Stimulated activated CD8-positive, alpha-beta memory T cell treated with anti-CD3 and anti-CD28 coated beads, Interleukin-7, amount 100 ng/mL, for 1 hour (primary cell): Measurements from ENCODE around the gene ABCB9.
"Not testable (repeated sequence)": the region's sequence is repeated elsewhere in the genome, so short reads cannot be mapped to it uniquely, and the experiment has no call there.

Experiments
- DNase-seq, 2 donors: peaks; one replicate each; pipeline ENCODE4 v3.0.0-alpha.2; 2020; ENCODE audit warnings: low read depth in 2 of 2

Gene ABCB9

GRCh38 chr12:122895320-122895703, 71.0 kb downstream of the ABCB9 start:
- no peak for DNase-seq

- DNase-seq, result no peak
These were observed 71.8 kb downstream of the ABCB9 start for GRCh38 chr12:122894193-122895121.

- no peak for DNase-seq
These were observed 72.8 kb downstream of the ABCB9 start for GRCh38 chr12:122893208-122894153.

GRCh38 chr12:122892724-122893123, 73.5 kb downstream of the ABCB9 start:
- DNase-seq, result not testable (repeated sequence)

- no peak for DNase-seq
These were observed 74.4 kb downstream of the ABCB9 start for GRCh38 chr12:122891661-122892525.

- DNase-seq, result no peak
These were observed 76.3 kb downstream of the ABCB9 start for GRCh38 chr12:122889761-122890520.

- DNase-seq, result no peak
These were observed 78.0 kb downstream of the ABCB9 start for GRCh38 chr12:122888232-122888752.

- no peak for DNase-seq
These were observed 78.4 kb downstream of the ABCB9 start for GRCh38 chr12:122887819-122888212.

- DNase-seq, result no peak
These were observed 79.1 kb downstream of the ABCB9 start for GRCh38 chr12:122886851-122887818.

- no peak for DNase-seq
These were observed 80.1 kb downstream of the ABCB9 start for GRCh38 chr12:122886161-122886560.

- DNase-seq, result no peak
These were observed 81.4 kb downstream of the ABCB9 start for GRCh38 chr12:122884860-122885259.

- no peak for DNase-seq
These were observed 82.0 kb downstream of the ABCB9 start for GRCh38 chr12:122884091-122884826.

- no peak for DNase-seq
These were observed 83.2 kb downstream of the ABCB9 start for GRCh38 chr12:122882908-122883558.

GRCh38 chr12:122880668-122881067, 85.6 kb downstream of the ABCB9 start:
- no peak for DNase-seq

GRCh38 chr12:122880155-122880667, 86.1 kb downstream of the ABCB9 start:
- DNase-seq, result no peak
